ENCODE results near the gene OR52K1. TPM values are rescaled to one million over a fixed set of nuclear protein-coding genes. Genes with fewer than 3 reads are reported as not detected.
"Not testable (repeated sequence)": the region's sequence is repeated elsewhere in the genome, so short reads cannot be mapped to it uniquely, and the experiment has no call there.

The OR52K1 gene
- total RNA-seq, 2 experiments from 2014 or later = not detected

GRCh38 chr11:4495487-4495886, 13.0 kb downstream of the OR52K1 start:
- DNase-seq (no peak), ATAC-seq (no peak)
- Mint-ChIP-seq H3K4me3 (no peak overlapping the region), H3K4me1 (ENCODE audit: low read depth) (no peaks in the 10 kb centered on the region), H3K27me3 (ENCODE audit: low read depth) (peaks cover 22% of the 10 kb centered on the region), H3K36me3 (ENCODE audit: low read depth) (peaks cover 2% of the 10 kb centered on the region), H3K27ac (no peak overlapping the region), H3K9me3 (ENCODE audit: insufficient read depth) (peaks cover 5% of the 10 kb centered on the region)
- ChIA-PET CTCF (interaction anchor here (0.7 to 7.1 kb wide), 2 partner anchors 44 to 308 kb away, joined by 3 to 79 read pairs; no protein-coding TSS in a partner anchor), POLR2A (no interaction called here)

GRCh38 chr11:4495986-4496385, 13.5 kb downstream of the OR52K1 start:
- POLR2A ChIA-PET = no interaction called here
- no peak for DNase-seq
- peaks cover 22% of the 10 kb centered on the region for H3K27me3 Mint-ChIP-seq (ENCODE audit: low read depth)
- no peak overlapping the region for H3K4me3 Mint-ChIP-seq
- H3K27ac Mint-ChIP-seq = no peak overlapping the region
- H3K36me3 Mint-ChIP-seq (ENCODE audit: low read depth) = peaks cover 2% of the 10 kb centered on the region
- CTCF ChIA-PET = interaction anchor here (7.1 kb wide), 1 partner anchor 309 kb away, joined by 79 read pairs; no protein-coding TSS in a partner anchor
- ATAC-seq = no peak
- peaks cover 5% of the 10 kb centered on the region for H3K9me3 Mint-ChIP-seq (ENCODE audit: insufficient read depth)
- no peaks in the 10 kb centered on the region for H3K4me1 Mint-ChIP-seq (ENCODE audit: low read depth)

GRCh38 chr11:4496557-4497248, 14.3 kb downstream of the OR52K1 start:
- ChIA-PET POLR2A (no interaction called here), CTCF (interaction anchor here (7.1 kb wide), 1 partner anchor 310 kb away, joined by 79 read pairs; no protein-coding TSS in a partner anchor)
- Mint-ChIP-seq H3K4me3 (no peak overlapping the region), H3K9me3 (ENCODE audit: insufficient read depth) (peaks cover 1% of the 10 kb centered on the region), H3K4me1 (ENCODE audit: low read depth) (no peaks in the 10 kb centered on the region), H3K27ac (no peak overlapping the region), H3K27me3 (ENCODE audit: low read depth) (peaks cover 22% of the 10 kb centered on the region), H3K36me3 (ENCODE audit: low read depth) (no peaks in the 10 kb centered on the region)
- DNase-seq (no peak), ATAC-seq (no peak)

- Mint-ChIP-seq H3K27ac (no peak overlapping the region), H3K36me3 (ENCODE audit: low read depth) (no peaks in the 10 kb centered on the region), H3K4me3 (no peak overlapping the region), H3K4me1 (ENCODE audit: low read depth) (peaks cover 9% of the 10 kb centered on the region), H3K27me3 (ENCODE audit: low read depth) (peaks cover 14% of the 10 kb centered on the region), H3K9me3 (ENCODE audit: insufficient read depth) (no peaks in the 10 kb centered on the region)
- no peak for ATAC-seq
- POLR2A ChIA-PET = no interaction called here
- DNase-seq = no peak
- CTCF ChIA-PET = interaction anchor here (1.2 kb wide), 1 partner anchor 322 kb away, joined by 3 read pairs; no protein-coding TSS in a partner anchor
Measured at GRCh38 chr11:4508886-4509285, 26.4 kb downstream of the OR52K1 start.

- ATAC-seq (no peak), DNase-seq (no peak)
- ChIA-PET CTCF (no interaction called here), POLR2A (no interaction called here)
- peaks cover 13% of the 10 kb centered on the region for H3K27me3 Mint-ChIP-seq (ENCODE audit: low read depth)
- peaks cover 9% of the 10 kb centered on the region for H3K4me1 Mint-ChIP-seq (ENCODE audit: low read depth)
- no peak overlapping the region for H3K4me3 Mint-ChIP-seq
- H3K36me3 Mint-ChIP-seq (ENCODE audit: low read depth) = no peaks in the 10 kb centered on the region
- no peak overlapping the region for H3K27ac Mint-ChIP-seq
- H3K9me3 Mint-ChIP-seq (ENCODE audit: insufficient read depth) = no peaks in the 10 kb centered on the region
Measured at GRCh38 chr11:4511282-4512245, 29.1 kb downstream of the OR52K1 start.

- Mint-ChIP-seq H3K27ac (no peak overlapping the region), H3K9me3 (ENCODE audit: insufficient read depth) (no peaks in the 10 kb centered on the region), H3K4me3 (no peak overlapping the region), H3K4me1 (ENCODE audit: low read depth) (peaks cover 9% of the 10 kb centered on the region), H3K36me3 (ENCODE audit: low read depth) (no peaks in the 10 kb centered on the region), H3K27me3 (ENCODE audit: low read depth) (no peaks in the 10 kb centered on the region)
- ChIA-PET CTCF (interaction anchor here (1.1 kb wide), 1 partner anchor 327 kb away, joined by 4 read pairs; no protein-coding TSS in a partner anchor), POLR2A (no interaction called here)
- no peak for DNase-seq
- ATAC-seq = no peak
Measured at GRCh38 chr11:4514196-4514595, 31.8 kb downstream of the OR52K1 start.

GRCh38 chr11:4522339-4522738, 39.9 kb downstream of the OR52K1 start:
- ATAC-seq (no peak), DNase-seq (peak; percentile 46)
- H3K36me3 Mint-ChIP-seq (ENCODE audit: low read depth) = no peaks in the 10 kb centered on the region
- H3K4me3 Mint-ChIP-seq = no peak overlapping the region
- peaks cover 14% of the 10 kb centered on the region for H3K27me3 Mint-ChIP-seq (ENCODE audit: low read depth)
- POLR2A ChIA-PET = no interaction called here
- CTCF ChIA-PET = interaction anchor here (0.8 kb wide), 1 partner anchor 17 kb away, joined by 4 read pairs; no protein-coding TSS in a partner anchor
- H3K9me3 Mint-ChIP-seq (ENCODE audit: insufficient read depth) = no peaks in the 10 kb centered on the region
- H3K4me1 Mint-ChIP-seq (ENCODE audit: low read depth) = peaks cover 12% of the 10 kb centered on the region
- no peak overlapping the region for H3K27ac Mint-ChIP-seq

- no peaks in the 10 kb centered on the region for H3K36me3 Mint-ChIP-seq (ENCODE audit: low read depth)
- ATAC-seq = no peak
- no peak for DNase-seq
- H3K9me3 Mint-ChIP-seq (ENCODE audit: insufficient read depth) = no peaks in the 10 kb centered on the region
- H3K4me1 Mint-ChIP-seq (ENCODE audit: low read depth) = peaks cover 12% of the 10 kb centered on the region
- ChIA-PET CTCF (interaction anchor here (0.8 kb wide), 1 partner anchor 17 kb away, joined by 4 read pairs; no protein-coding TSS in a partner anchor), POLR2A (no interaction called here)
- H3K27ac Mint-ChIP-seq = no peak overlapping the region
- H3K4me3 Mint-ChIP-seq = no peak overlapping the region
- H3K27me3 Mint-ChIP-seq (ENCODE audit: low read depth) = peaks cover 14% of the 10 kb centered on the region
Measured at GRCh38 chr11:4522752-4523151, 40.3 kb downstream of the OR52K1 start.

- Mint-ChIP-seq H3K4me3 (no peak overlapping the region), H3K27ac (no peak overlapping the region), H3K4me1 (ENCODE audit: low read depth) (peaks cover 12% of the 10 kb centered on the region), H3K36me3 (ENCODE audit: low read depth) (no peaks in the 10 kb centered on the region), H3K9me3 (ENCODE audit: insufficient read depth) (no peaks in the 10 kb centered on the region), H3K27me3 (ENCODE audit: low read depth) (peaks cover 20% of the 10 kb centered on the region)
- ATAC-seq = no peak
- DNase-seq = no peak
- CTCF ChIA-PET = interaction anchor here (2.0 kb wide), 1 partner anchor 336 kb away, joined by 6 read pairs; no protein-coding TSS in a partner anchor
- POLR2A ChIA-PET = interaction anchor here (0.6 kb wide), 1 partner anchor 494 kb away, joined by 5 read pairs; no protein-coding TSS in a partner anchor
Measured at GRCh38 chr11:4523666-4524065, 41.2 kb downstream of the OR52K1 start.

- Mint-ChIP-seq H3K27me3 (ENCODE audit: low read depth) (peaks cover 25% of the 10 kb centered on the region), H3K9me3 (ENCODE audit: insufficient read depth) (no peaks in the 10 kb centered on the region), H3K4me3 (no peak overlapping the region), H3K4me1 (ENCODE audit: low read depth) (no peaks in the 10 kb centered on the region), H3K36me3 (ENCODE audit: low read depth) (no peaks in the 10 kb centered on the region), H3K27ac (no peak overlapping the region)
- POLR2A ChIA-PET = no interaction called here
- DNase-seq = no peak
- CTCF ChIA-PET = no interaction called here
- ATAC-seq = no peak
Measured at GRCh38 chr11:4527926-4528325, 45.5 kb downstream of the OR52K1 start.

GRCh38 chr11:4531686-4532085, 49.2 kb downstream of the OR52K1 start:
- POLR2A ChIA-PET; H3K4me3 Mint-ChIP-seq; H3K27ac Mint-ChIP-seq; DNase-seq; H3K4me1 Mint-ChIP-seq (ENCODE audit: low read depth); ATAC-seq; CTCF ChIA-PET; H3K36me3 Mint-ChIP-seq (ENCODE audit: low read depth); H3K9me3 Mint-ChIP-seq (ENCODE audit: insufficient read depth): not testable (repeated sequence)
- peaks cover 18% of the 10 kb centered on the region for H3K27me3 Mint-ChIP-seq (ENCODE audit: low read depth)
